AG09309 (cell line): ENCODE results near the gene TAB3.

Experiments
- DNase-seq: peaks from one replicate; pipeline ENCODE4 v3.0.0-alpha.2; 2010; ENCODE audit warnings: low read depth
- H3K4me3 ChIP-seq: 2 replicates; pipeline ENCODE4 v1.5.1; 2011; ENCODE audit warnings: mild to moderate bottlenecking, low read depth, low read length, moderate library complexity; ENCODE audit not compliant: control insufficient read depth
- CTCF ChIP-seq: IDR thresholded peaks from 2 replicates; pipeline ENCODE4 v1.5.1; 2011; ENCODE audit warnings: mild to moderate bottlenecking, low read depth, low read length, inconsistent platforms; ENCODE audit not compliant: insufficient read depth, control insufficient read depth; ENCODE audit errors: missing control alignments

TAB3 gene

GRCh38 chrX:30830326-30830943, 58.6 kb downstream of the TAB3 start:
- no peak for TF ChIP-seq CTCF
- H3K4me3 ChIP-seq, result no peak overlapping the region
- no peak for DNase-seq

- no peak for DNase-seq
- TF ChIP-seq CTCF, result no peak
- H3K4me3 ChIP-seq, result no peak overlapping the region
Measured at GRCh38 chrX:30824275-30824674, 64.8 kb downstream of the TAB3 start.

GRCh38 chrX:30822764-30823163, 66.3 kb downstream of the TAB3 start:
- DNase-seq, result no peak
- no peak for TF ChIP-seq CTCF
- H3K4me3 ChIP-seq, result no peak overlapping the region

GRCh38 chrX:30822068-30822681, 66.9 kb downstream of the TAB3 start:
- no peak for TF ChIP-seq CTCF
- no peak overlapping the region for H3K4me3 ChIP-seq
- no peak for DNase-seq

- no peak overlapping the region for H3K4me3 ChIP-seq
- DNase-seq, result no peak
- TF ChIP-seq CTCF, result peak; percentile 10
Measured at GRCh38 chrX:30821116-30821515, 67.9 kb downstream of the TAB3 start.

- TF ChIP-seq CTCF, result no peak
- H3K4me3 ChIP-seq, result no peak overlapping the region
- no peak for DNase-seq
Measured at GRCh38 chrX:30819080-30819479, 70.0 kb downstream of the TAB3 start.
